Activated CD4-positive, CD25-positive, alpha-beta regulatory T cell treated with anti-CD3 and anti-CD28 coated beads, Interleukin-2, amount 50 U/mL, for 16 hours (primary cell): ENCODE measurements around the gene MEOX2.

Source experiments
- DNase-seq: peaks from one replicate; pipeline ENCODE4 v3.0.0-alpha.2; 2020; ENCODE audit warnings: low read depth, low spot score

Gene MEOX2

DNA sequence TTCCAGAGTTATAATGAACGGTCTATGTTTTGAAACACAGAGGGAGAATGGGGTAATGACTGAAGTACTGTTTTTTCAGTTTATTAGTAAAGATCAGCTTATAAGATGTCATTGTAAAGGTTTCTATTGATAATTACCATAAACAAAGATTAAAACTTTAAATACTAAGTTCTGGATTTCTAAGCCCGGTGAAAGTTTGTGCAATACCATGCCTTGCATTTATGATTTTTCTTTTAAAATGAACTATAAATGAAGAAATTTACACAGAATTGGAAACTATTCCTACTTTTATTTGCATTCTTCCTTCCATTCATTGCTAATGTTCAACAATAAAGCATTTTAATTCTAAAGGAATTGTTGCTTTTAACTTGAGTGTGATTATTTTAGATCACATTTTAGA is 4.9 kb downstream of the MEOX2 start:
- no peak for DNase-seq

- DNase-seq, result no peak
Observed at GRCh38 chr7:15681186-15681585, 5.3 kb downstream of the MEOX2 start.

DNA sequence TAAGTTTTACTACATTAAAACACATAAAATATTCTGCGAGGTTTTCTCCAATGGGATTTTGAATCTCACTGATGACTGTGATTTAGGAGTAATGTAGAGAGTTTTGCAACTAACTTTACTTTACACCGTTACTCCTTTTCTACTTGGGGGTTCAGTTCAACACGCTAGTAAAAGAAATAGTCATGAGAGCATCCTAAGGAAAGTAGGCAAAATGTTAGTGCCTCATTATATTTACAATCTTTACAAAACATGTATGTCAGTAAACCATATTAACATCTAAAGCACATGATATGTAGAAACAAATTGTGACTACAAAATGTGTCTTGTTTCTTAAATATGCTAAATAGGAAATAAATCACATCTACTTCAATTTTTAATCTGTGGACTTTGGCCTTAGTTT is 6.0 kb downstream of the MEOX2 start:
- DNase-seq, result no peak

DNA sequence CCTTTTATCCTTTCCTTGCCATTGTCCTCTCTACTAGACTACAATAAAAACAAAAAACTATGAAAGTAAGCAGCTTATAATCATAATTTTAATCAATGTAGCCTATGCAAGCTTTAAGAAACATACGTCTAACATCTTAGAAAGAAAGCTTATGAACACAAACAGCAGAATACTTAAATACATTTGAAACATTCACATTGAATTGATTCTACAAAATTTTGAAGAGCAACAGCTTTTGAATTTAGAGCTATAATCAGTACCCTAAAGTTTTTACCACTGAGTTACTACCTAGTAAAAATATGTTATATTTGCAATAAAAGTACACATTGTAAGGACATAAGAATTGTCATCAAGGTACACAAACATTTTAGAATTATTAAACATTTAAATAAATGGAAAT is 7.2 kb downstream of the MEOX2 start:
- DNase-seq, result no peak

DNA sequence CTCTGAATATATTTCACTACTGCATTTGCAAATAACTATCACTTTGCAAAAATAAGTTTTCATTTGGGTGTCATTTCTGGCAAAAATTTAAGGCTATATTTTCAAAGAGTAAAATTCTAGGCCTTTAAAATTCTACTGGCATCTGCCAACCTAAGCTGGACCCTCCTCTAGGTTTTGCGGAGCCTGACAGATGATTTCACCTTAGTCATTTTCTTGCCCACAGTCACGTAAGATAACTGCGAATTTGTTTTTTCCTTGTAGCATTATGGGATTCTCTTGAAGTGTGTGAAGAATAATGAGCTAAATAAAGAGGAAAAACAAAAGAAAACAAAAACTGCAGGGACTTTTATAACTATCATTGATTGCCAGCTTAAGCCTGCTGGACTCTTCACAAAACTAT is 7.8 kb downstream of the MEOX2 start:
- no peak for DNase-seq

DNA sequence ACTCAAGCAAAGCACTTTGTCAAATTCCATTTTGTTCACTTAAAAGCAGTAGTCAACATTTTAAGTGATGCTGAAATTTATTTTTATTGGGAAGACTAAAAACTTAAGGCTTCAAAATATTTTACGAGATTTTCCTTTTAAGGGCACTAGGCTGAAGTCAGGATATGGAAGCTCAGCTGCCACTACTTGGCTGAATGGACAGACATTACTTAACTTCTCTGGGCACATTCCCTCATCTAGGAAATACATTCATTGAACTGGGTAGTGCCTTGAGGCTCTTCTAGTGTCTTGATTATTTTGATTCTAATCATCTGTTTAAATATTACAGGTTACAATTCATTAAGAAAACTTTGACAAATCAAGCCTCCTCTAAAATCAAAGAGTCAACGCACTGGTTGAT is 11.1 kb downstream of the MEOX2 start:
- no peak for DNase-seq

DNA sequence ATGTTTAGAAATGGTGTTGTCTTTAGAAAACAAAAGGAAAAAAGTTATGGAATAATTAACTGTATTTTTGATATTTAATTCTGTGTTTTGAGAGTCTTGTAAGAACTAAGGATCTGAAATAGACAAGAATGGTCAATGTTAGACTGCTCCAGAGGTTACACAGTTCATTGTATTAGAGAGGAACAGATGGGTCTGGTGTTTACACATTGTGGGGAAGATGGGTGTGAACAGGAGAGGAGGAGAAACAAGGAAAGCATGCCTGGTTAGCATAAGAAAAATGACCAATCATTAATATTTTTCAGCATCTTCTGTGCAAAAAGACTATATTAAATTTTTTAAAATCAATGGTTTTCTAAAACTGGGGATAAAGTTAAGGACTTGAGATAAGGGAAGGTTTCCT is 11.9 kb downstream of the MEOX2 start:
- no peak for DNase-seq

- no peak for DNase-seq
Observed at GRCh38 chr7:15669443-15670090, 16.9 kb downstream of the MEOX2 start.

GRCh38 chr7:15667991-15668390 is 18.5 kb downstream of the MEOX2 start:
- DNase-seq, result no peak

DNA sequence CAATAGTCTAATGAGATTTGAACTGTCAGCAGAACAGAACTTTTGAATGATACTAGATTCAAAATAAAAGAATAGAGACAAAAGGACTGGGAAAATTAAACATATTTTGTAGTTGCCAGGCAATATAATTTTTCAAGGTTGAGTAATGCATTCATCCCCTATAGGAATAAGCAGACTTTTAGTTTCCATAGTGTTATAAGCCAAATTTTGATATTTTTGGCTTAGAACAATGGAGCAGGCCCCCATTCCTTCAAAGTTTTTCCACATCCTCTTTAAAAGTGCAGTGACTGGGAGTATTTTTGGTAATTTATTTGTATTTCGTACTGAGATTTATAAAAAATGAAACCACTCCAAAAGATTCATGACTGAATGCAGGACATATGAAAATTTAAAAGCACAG is 24.0 kb downstream of the MEOX2 start:
- DNase-seq, result no peak

DNA sequence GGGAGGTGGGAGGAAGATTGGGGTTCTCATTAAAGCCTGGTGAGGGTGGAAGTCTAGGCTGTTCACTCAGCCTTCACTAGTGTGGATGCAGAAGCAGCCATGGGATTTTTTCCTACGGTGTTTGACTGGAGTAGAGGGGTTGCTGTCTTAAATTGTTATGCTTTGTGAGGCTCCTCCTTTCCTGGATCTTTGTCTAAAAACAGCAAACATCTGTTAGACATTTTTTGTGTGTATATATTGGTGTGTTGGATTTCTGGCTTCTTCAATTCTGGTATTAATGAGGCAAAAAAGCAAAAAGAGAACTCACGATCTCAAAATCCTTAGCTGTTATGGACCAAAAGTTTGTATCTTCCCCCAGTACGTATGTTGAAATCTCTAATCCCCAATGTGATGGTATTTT is 28.2 kb downstream of the MEOX2 start:
- no peak for DNase-seq

GRCh38 chr7:15652776-15653290 is 33.6 kb downstream of the MEOX2 start:
- DNase-seq, result no peak

DNA sequence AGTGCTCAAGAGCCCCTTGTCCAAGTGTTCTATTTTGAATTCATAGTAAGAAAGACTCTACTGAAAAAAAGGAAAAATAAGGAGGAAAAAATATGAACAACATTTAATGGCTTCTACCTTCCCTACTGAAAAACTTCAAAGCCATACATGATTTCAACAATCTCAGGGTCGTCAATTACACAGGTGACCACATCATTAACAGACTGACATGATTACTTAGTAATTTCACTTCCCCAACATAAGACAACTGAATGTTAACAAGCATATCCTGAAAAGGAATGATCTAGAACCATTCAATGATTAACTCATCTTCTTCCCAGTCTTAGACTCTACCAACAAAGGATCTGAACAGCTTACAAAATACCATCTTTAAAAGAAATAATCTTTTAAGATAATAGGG is 34.8 kb downstream of the MEOX2 start:
- no peak for DNase-seq

DNA sequence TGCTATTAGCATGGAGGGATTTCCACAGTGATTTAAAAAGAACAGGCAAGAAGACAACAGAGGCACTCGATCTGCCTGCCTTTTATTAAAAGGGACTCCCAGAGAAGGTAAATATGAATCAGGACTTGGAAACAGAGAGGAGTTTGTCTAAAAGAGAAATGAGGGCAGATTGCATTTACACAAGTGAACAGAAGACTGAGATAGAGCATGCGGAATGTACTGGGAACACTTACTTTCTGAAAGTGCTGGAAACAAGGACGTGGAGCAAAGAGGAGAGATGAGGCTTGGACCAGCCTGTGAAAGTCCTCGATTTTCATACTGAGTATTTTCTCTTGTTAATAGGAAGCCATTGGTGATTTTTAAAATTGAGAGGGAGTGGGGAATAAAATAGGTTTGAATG is 35.7 kb downstream of the MEOX2 start:
- DNase-seq, result no peak

GRCh38 chr7:15648461-15648961 is 38.0 kb downstream of the MEOX2 start:
- DNase-seq, result no peak

GRCh38 chr7:15647309-15647708 is 39.2 kb downstream of the MEOX2 start:
- DNase-seq, result no peak

- DNase-seq, result no peak
Observed at GRCh38 chr7:15643000-15643705, 43.3 kb downstream of the MEOX2 start.

DNA sequence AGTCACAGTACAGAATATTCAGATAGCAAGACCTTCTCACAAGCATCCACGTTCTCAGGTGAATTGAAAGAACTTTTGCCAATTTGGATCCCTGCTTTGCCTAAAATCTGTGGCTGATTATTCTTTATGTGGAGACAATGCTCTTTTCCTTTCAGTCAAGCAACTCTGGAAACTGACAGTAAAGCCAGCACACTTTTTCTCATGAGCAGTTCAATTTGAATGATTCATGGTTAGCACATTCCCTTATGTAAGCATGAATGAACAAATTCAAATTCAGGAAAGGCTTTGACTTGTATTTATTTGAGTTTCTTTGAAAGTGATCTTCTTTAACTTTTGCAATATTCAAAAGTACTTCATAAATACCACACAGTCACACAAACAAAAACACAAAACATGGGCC is 57.6 kb downstream of the MEOX2 start:
- DNase-seq, result no peak

- no peak for DNase-seq
Observed at GRCh38 chr7:15626041-15626440, 60.4 kb downstream of the MEOX2 start.

GRCh38 chr7:15625466-15625865 is 61.0 kb downstream of the MEOX2 start:
- DNase-seq, result no peak

DNA sequence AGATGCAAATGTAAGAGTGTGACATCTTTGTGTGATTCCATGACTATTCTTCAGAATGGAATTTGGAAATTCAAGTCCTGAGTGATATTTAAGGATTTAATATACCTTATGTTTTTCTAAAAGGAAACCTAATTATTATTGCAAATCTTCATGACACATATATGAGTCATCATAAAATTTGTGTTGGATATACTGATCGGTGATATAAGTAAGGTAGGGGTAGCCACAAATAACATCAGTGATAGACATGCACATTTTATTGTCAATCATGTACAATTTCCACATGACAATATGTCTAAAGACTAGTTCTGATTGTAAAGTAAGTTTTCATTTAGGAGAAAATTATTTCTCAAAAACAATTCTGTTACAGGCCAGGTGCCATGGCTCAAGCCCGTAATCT is 65.0 kb downstream of the MEOX2 start:
- no peak for DNase-seq

DNA sequence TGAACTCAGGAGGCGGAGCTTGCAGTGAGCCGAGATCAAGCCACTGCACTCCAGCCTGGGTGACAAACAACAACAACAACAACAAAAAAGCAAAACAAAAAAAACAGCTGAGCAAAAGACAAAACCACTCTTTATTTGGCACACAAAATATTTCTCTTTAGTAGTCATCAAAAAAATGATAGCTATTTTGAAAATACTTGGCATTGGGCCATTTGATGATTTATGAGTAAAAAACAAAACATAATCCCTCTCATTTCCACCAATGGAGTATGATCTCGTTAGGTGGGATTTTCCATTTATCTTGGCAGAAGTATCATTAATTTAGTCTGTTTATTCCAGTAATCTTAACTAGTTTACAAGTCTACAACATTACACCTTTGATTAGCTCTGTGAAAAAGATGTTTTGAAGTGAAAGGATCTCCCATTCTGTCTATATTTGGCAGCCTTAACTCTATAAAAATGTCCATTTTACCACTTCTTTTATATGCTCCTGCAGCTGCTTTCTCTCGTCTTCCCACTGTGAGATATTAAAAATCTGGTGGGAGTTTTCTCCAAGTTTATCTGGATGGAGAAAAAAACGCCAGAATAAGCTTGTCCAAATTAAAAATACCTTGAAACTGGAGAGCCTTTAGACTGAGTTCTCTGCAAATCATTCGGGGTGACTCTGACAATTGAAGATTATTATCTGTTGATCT is 65.8 kb downstream of the MEOX2 start:
- DNase-seq, result no peak

- no peak for DNase-seq
Observed at GRCh38 chr7:15618275-15618674, 68.2 kb downstream of the MEOX2 start.
